Measurements from ENCODE around the gene LAMP5.

GRCh38 chr20:9509246-9509645, 5.1 kb upstream of the LAMP5 start:
- TF ChIP-seq CTCF (IDR thresholded peaks at IDR 0.05): no peak
- TF ChIP-seq EZH2phosphoT487 (IDR thresholded peaks at IDR 0.05): no peak
